Activated naive CD4-positive, alpha-beta T cell treated with anti-CD3 and anti-CD28 coated beads for 36 hours (primary cell): ENCODE results near the gene MBOAT2. TPM values are rescaled to one million over a fixed set of nuclear protein-coding genes. Genes with fewer than 3 reads are reported as not detected.
"Not testable (repeated sequence)": the region's sequence is repeated elsewhere in the genome, so short reads cannot be mapped to it uniquely, and the experiment has no call there.

Experiments
- CTCF ChIA-PET: fragments of 350-600 bp; sonication (Branson Sonifier 250); formaldehyde crosslinking; loops from one replicate; lab custom pipeline; 2021; ENCODE audit warnings: antibody characterized with exemption; lab: Charles Lee
- DNase-seq: peaks from one replicate; pipeline ENCODE4 v3.0.0-alpha.2; 2020
- H3K27ac Mint-ChIP-seq: one replicate; pipeline ENCODE4 v1.8.0; 2021; ENCODE audit warnings: mild to moderate bottlenecking, mixed read lengths
- H3K27me3 Mint-ChIP-seq: one replicate; pipeline ENCODE4 v1.8.0; 2021; ENCODE audit warnings: low read depth, mixed read lengths
- H3K36me3 Mint-ChIP-seq: one replicate; pipeline ENCODE4 v1.8.0; 2021; ENCODE audit warnings: low read depth, mixed read lengths
- H3K4me1 Mint-ChIP-seq: one replicate; pipeline ENCODE4 v1.8.0; 2021; ENCODE audit warnings: low read depth, mixed read lengths
- H3K4me3 Mint-ChIP-seq: one replicate; pipeline ENCODE4 v1.8.0; 2021; ENCODE audit warnings: mild to moderate bottlenecking, moderate library complexity, mixed read lengths
- H3K9me3 Mint-ChIP-seq: one replicate; pipeline ENCODE4 v1.8.0; 2021; ENCODE audit warnings: mixed read lengths
- intact Hi-C: fragments of 100-400 bp; cut with micrococcal nuclease; formaldehyde crosslinking; loops from one replicate; pipeline ENCODE4 v1.15.1; 2023
- total RNA-seq, 2 experiments: library from RNA; stranded (reverse); gene quantifications; one replicate each; pipeline ENCODE4 v1.2.3, GENCODE V29; 2021

Gene MBOAT2
- total RNA-seq, 2 experiments from 2014 or later, result 4.1 to 4.4 TPM

GRCh38 chr2:8895087-8895912 lies 108.2 kb downstream of the MBOAT2 start:
- H3K36me3 Mint-ChIP-seq, CTCF ChIA-PET, H3K9me3 Mint-ChIP-seq, H3K4me1 Mint-ChIP-seq, H3K27me3 Mint-ChIP-seq, H3K4me3 Mint-ChIP-seq, intact Hi-C loops, H3K27ac Mint-ChIP-seq: not testable (repeated sequence)
- peak; percentile 8 for DNase-seq

GRCh38 chr2:8893978-8894820 lies 109.3 kb downstream of the MBOAT2 start:
- H3K36me3 Mint-ChIP-seq, result peaks cover 3% of the 10 kb centered on the region
- intact Hi-C loops, result no loop called here
- no peaks in the 10 kb centered on the region for H3K27me3 Mint-ChIP-seq
- H3K9me3 Mint-ChIP-seq, result peaks cover 4% of the 10 kb centered on the region
- CTCF ChIA-PET, result interaction anchor here (0.7 kb wide), 1 partner anchor 588 kb away, joined by 6 read pairs; no protein-coding TSS in a partner anchor
- no peak overlapping the region for H3K27ac Mint-ChIP-seq
- no peak for DNase-seq
- H3K4me1 Mint-ChIP-seq, result no peaks in the 10 kb centered on the region
- no peak overlapping the region for H3K4me3 Mint-ChIP-seq

DNA sequence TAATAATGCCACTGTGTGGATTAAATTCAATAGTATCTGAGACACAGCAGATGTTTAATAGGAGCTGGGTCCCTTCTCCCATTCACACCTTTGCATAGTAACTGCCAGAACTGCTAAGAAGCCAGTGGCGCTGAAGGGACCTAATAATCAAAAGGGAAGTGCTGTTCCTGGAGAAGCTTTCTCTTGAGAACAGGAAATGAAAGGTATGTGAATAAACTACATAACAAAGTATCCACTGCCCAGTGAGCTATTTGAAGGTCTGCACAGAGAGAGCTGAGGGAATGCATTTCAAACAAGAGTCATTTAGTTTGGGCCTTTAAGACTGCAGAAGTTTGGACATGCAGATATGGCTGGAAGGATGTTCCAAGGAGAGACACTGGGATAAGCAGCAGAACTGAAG lies 110.0 kb downstream of the MBOAT2 start:
- no peaks in the 10 kb centered on the region for H3K27me3 Mint-ChIP-seq
- H3K9me3 Mint-ChIP-seq, result peaks cover 4% of the 10 kb centered on the region
- intact Hi-C loops, result no loop called here
- H3K27ac Mint-ChIP-seq, result no peak overlapping the region
- H3K36me3 Mint-ChIP-seq, result peaks cover 3% of the 10 kb centered on the region
- CTCF ChIA-PET, result interaction anchor here (0.7 kb wide), 1 partner anchor 589 kb away, joined by 6 read pairs; no protein-coding TSS in a partner anchor
- no peak overlapping the region for H3K4me3 Mint-ChIP-seq
- H3K4me1 Mint-ChIP-seq, result no peaks in the 10 kb centered on the region
- no peak for DNase-seq

DNA sequence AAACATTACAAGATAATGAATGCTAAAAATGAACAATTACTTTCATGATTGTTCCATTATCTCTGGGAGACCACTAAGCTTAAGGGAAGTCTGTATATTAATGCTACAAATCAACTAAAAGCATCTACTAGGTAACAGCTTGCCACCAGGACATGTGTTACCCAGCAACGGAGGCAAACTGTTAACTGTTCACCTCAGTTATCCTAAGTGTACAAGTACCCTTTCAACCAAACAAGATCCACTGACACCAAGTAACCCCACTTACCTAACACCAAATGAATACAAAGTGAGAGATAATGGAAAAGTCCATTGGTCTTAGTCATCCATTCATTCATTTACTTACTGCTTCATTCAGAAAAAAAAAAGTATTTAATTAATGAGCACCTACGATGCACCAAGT lies 111.4 kb downstream of the MBOAT2 start:
- peaks cover 3% of the 10 kb centered on the region for H3K36me3 Mint-ChIP-seq
- peaks cover 4% of the 10 kb centered on the region for H3K9me3 Mint-ChIP-seq
- H3K4me1 Mint-ChIP-seq, result no peaks in the 10 kb centered on the region
- no peak overlapping the region for H3K4me3 Mint-ChIP-seq
- DNase-seq, result no peak
- H3K27me3 Mint-ChIP-seq, result no peaks in the 10 kb centered on the region
- no peak overlapping the region for H3K27ac Mint-ChIP-seq
- CTCF ChIA-PET, result no interaction called here
- intact Hi-C loops, result no loop called here

- DNase-seq, result no peak
- no peaks in the 10 kb centered on the region for H3K36me3 Mint-ChIP-seq
- no peaks in the 10 kb centered on the region for H3K27me3 Mint-ChIP-seq
- H3K9me3 Mint-ChIP-seq, result no peaks in the 10 kb centered on the region
- CTCF ChIA-PET, result no interaction called here
- intact Hi-C loops, result no loop called here
- no peaks in the 10 kb centered on the region for H3K4me1 Mint-ChIP-seq
- H3K4me3 Mint-ChIP-seq, result no peak overlapping the region
- no peak overlapping the region for H3K27ac Mint-ChIP-seq
Measured at GRCh38 chr2:8889978-8890377, 113.5 kb downstream of the MBOAT2 start.

DNA sequence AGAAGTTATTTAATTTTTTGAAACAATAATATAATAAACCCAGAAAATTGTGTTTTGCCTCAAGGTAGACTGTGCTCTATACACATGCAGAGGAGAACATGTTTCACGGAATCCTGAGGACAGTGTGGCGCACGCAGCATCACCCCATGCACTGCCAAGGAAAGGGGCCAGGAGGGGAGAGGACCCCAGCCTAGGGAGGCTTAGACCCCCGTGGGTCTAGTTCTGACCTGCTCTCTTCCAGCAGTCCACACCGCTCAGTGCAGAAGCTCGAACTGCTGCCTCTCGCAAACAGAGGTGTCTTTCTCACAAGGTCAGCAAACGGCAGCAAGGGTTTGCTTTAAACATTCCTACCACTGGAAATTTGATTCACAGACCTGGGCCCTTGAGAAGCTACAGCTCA lies 114.5 kb downstream of the MBOAT2 start:
- Mint-ChIP-seq H3K4me1 (no peaks in the 10 kb centered on the region), H3K4me3 (no peak overlapping the region), H3K9me3 (no peaks in the 10 kb centered on the region), H3K27ac (no peak overlapping the region), H3K36me3 (no peaks in the 10 kb centered on the region), H3K27me3 (no peaks in the 10 kb centered on the region)
- DNase-seq, result no peak
- intact Hi-C loops, result no loop called here
- CTCF ChIA-PET, result no interaction called here

DNA sequence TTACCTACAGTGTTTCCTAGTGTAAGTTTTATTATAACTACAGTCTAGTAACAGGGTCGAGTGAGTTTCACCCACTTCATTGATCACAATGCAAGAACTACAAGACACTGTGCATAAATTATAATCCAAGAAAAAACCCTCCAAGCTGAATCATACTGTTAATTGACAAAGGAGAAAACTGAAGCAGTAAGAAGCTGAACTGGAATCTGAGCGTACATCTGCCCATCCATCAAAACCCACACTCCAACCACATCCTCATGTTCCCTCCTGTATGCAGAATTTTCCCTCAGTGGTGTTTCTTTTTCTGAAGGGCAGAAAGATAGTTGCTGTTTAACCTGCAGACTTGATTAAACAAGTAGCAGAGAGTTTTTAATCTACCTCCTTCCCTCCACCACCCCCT lies 116.6 kb downstream of the MBOAT2 start:
- CTCF ChIA-PET, result no interaction called here
- intact Hi-C loops, result no loop called here
- H3K4me1 Mint-ChIP-seq, result no peaks in the 10 kb centered on the region
- H3K9me3 Mint-ChIP-seq, result peaks cover 2% of the 10 kb centered on the region
- no peaks in the 10 kb centered on the region for H3K27me3 Mint-ChIP-seq
- no peak for DNase-seq
- no peak overlapping the region for H3K4me3 Mint-ChIP-seq
- H3K36me3 Mint-ChIP-seq, result no peaks in the 10 kb centered on the region
- no peak overlapping the region for H3K27ac Mint-ChIP-seq

DNA sequence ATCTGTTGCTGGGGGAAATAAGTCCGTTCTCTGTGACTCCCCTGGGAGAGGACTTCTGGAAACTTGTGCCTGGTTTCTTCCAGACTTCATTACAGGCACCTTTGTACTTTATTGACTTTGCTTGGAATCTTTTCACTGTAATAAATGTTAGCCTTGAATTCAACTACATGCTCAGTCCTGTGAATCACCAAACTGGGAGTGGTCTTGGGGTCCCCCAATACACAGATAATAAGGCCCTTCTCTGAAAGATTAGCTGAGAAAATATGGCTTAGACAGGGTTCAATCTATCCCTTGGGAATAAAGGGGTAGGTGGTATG lies 117.3 kb downstream of the MBOAT2 start:
- Mint-ChIP-seq H3K27me3 (no peaks in the 10 kb centered on the region), H3K36me3 (no peaks in the 10 kb centered on the region), H3K4me3 (no peak overlapping the region), H3K9me3 (peaks cover 2% of the 10 kb centered on the region), H3K4me1 (no peaks in the 10 kb centered on the region), H3K27ac (no peak overlapping the region)
- CTCF ChIA-PET, result no interaction called here
- intact Hi-C loops, result no loop called here
- DNase-seq, result no peak

GRCh38 chr2:8885449-8886201 lies 117.9 kb downstream of the MBOAT2 start:
- CTCF ChIA-PET, result no interaction called here
- Mint-ChIP-seq H3K36me3 (no peaks in the 10 kb centered on the region), H3K9me3 (peaks cover 2% of the 10 kb centered on the region), H3K27ac (no peak overlapping the region), H3K4me3 (no peak overlapping the region), H3K27me3 (no peaks in the 10 kb centered on the region), H3K4me1 (no peaks in the 10 kb centered on the region)
- no peak for DNase-seq
- intact Hi-C loops, result no loop called here

DNA sequence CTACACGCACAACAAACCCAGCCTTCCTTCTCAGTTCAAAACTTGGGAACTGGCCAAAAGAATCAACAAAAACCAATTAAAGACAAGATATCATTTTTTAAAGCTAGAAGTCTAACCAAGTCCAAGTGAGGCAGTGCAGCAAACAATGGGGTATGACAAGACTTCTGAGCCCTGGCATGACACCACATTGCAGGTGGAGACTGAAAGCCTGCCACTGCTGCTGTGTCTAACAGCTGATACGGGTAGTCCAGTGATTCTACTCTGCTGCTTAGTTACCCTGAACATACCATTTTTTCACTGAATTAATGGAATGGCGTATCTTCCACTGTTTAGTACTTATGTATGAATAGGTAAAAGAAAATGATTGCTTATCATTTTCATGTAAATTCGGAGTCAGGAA lies 118.7 kb downstream of the MBOAT2 start:
- no peaks in the 10 kb centered on the region for H3K36me3 Mint-ChIP-seq
- no peak overlapping the region for H3K27ac Mint-ChIP-seq
- H3K4me1 Mint-ChIP-seq, result no peaks in the 10 kb centered on the region
- H3K27me3 Mint-ChIP-seq, result no peaks in the 10 kb centered on the region
- CTCF ChIA-PET, result interaction anchor here (0.6 kb wide), 1 partner anchor 339 kb away, joined by 3 read pairs; no protein-coding TSS in a partner anchor
- no peak overlapping the region for H3K4me3 Mint-ChIP-seq
- H3K9me3 Mint-ChIP-seq, result peaks cover 2% of the 10 kb centered on the region
- DNase-seq, result no peak
- intact Hi-C loops, result no loop called here

GRCh38 chr2:8882094-8882493 lies 121.4 kb downstream of the MBOAT2 start:
- Mint-ChIP-seq H3K4me1 (no peaks in the 10 kb centered on the region), H3K4me3 (no peak overlapping the region), H3K36me3 (no peaks in the 10 kb centered on the region), H3K27me3 (peaks cover 2% of the 10 kb centered on the region), H3K27ac (no peak overlapping the region), H3K9me3 (peaks cover 2% of the 10 kb centered on the region)
- intact Hi-C loops, result no loop called here
- peak; percentile 8 for DNase-seq
- CTCF ChIA-PET, result interaction anchor here (0.6 to 0.9 kb wide), 3 partner anchors 9 to 218 kb away, joined by 3 to 4 read pairs (median 4); no protein-coding TSS in a partner anchor

DNA sequence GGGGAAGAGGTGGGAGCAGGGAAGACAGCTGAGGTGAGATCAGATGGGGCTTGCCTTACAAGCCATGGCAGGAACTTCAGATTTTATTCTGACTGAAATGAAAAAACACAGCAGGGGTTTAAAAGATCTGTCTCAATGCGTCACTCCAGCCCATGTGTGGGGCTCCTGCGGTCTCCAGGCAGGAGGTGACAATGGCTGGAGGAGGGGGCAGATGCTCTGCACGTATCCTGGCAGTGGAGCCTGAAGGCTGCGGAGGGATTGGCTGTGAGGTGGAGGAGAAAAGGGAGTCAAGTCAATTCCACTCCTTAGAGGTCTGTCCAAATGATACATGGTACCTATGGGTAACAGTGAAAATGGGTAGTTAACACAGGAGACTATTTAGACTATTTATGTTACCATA lies 125.6 kb downstream of the MBOAT2 start:
- Mint-ChIP-seq H3K27ac (no peak overlapping the region), H3K9me3 (no peaks in the 10 kb centered on the region), H3K27me3 (peaks cover 4% of the 10 kb centered on the region), H3K4me1 (no peaks in the 10 kb centered on the region), H3K36me3 (no peaks in the 10 kb centered on the region), H3K4me3 (no peak overlapping the region)
- intact Hi-C loops, result no loop called here
- no peak for DNase-seq
- CTCF ChIA-PET, result interaction anchor here (0.5 to 0.6 kb wide), 2 partner anchors 158 to 392 kb away, joined by 3 read pairs; no protein-coding TSS in a partner anchor
